ENCODE measurements around the gene RAD51B. TPM values are rescaled to one million over a fixed set of nuclear protein-coding genes. Genes with fewer than 3 reads are reported as not detected.

RAD51B gene
- total RNA-seq, 1 donor from 2014 or later, result 3.2 TPM

DNA sequence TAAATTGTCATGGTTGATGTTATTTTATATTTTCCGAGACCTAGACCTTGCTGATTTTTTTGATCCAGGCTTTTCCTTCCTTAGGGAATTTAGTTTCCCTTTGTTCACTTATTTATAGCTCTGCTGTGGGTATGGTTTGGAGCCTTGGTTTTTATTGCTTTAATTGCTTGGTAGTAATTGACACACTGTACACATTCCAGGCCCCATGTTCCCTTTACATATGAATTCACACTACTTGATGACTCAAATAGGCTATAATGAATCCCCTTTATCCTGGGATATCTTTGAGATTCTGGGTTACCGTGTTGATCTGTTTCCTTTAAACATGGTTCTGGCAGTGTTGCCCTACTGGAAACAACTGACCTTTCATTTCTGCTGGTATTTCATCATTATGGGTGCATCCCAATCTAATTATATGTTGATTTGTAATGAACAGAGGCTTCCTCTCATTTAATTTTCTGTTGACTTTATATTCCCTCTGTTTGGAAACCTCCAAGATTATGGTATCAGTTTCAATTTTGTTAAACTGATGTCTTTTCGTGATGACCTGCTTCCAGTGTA is 424.0 kb downstream of the RAD51B start:
- intact Hi-C loops (cut with micrococcal nuclease), result loop anchor here (10.0 kb wide), 2 partner anchors 99 to 281 kb away; no protein-coding TSS in a partner anchor
- DNase-seq, result no peak
- ATAC-seq, result no peak

DNA sequence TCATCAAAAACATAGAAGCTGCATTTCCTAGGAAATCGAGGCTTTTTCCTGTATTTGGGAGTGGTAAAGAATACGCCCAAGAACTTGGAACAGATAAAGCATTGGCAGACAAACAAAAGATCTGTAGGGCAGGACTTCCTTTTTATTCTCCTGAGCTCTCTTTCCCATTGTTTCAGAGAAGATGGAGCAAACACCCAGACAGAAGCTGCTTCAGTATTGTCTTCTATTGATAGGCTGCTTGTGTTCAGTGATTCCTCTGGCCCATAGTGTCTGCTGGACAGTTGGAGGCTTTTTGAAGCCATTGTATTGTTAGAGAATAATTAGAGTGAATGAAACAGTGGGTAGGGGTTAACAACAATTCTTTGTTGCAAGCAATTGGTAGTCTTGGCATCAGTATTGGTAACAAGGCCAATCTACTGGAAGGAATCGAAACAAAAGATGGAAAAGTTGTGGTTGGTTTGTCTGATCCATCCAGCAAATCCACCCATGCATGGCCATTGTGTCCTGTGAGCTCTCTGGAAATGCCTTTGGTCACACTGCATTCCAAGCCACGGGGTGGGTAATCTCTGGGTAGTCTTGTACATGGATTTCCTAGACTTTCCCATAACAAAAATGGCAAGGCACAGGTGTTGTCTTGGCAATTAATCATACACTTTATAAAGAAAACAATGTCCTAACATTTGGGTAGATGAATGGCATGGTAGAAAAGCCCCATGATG is 424.8 kb downstream of the RAD51B start:
- no peak for DNase-seq
- intact Hi-C loops (cut with micrococcal nuclease), result loop anchor here (10.0 kb wide), 2 partner anchors 100 to 280 kb away; no protein-coding TSS in a partner anchor
- ATAC-seq, result no peak

DNA sequence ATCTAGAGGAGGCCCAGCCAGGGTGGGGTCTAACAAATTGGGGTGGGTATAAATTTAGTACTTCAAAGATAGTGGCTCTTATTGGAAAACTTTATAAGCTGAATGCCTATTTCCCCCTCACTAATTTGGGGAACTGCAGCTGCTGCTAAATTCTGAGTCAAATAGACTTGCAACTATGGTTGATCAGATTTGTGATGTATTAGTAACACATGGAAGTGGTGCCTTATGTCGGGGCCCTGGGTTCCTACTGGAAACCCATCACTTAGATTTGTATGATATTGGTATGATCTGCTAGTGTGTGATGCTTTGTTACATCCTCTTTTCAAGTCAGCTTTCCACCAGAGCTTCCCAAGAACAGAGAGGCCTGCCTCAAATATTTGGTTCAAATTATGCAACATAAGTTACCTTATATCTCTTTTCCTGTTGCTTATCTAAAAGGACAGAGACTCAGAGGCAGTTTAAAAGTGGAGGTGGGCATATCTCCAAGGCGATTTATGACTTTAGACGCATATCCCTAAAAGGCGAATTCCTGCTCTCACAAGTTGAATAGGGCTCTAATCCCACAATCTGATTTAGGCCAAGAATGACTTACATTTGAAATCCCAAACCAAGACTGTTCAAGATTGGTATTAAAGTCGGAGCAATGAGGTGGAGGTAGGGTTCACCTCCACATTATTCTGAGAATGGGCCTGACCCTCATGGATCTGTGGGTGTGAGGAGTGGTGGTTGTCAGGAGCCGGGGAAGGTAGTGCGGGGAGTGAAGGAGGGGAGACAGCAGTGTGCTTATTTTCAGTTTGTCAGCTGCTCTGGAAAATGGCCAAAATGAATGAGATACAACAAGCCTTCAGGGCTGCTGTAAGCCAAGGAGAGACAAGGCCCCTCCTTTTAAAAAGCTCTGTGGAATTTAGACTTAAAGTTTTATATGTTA is 425.8 kb downstream of the RAD51B start:
- intact Hi-C loops (cut with micrococcal nuclease), result loop anchor here (2.0 to 10.0 kb wide), 4 partner anchors 101 to 571 kb away; no protein-coding TSS in a partner anchor
- peak; percentile 82 for ATAC-seq
- DNase-seq, result peak; percentile 30

DNA sequence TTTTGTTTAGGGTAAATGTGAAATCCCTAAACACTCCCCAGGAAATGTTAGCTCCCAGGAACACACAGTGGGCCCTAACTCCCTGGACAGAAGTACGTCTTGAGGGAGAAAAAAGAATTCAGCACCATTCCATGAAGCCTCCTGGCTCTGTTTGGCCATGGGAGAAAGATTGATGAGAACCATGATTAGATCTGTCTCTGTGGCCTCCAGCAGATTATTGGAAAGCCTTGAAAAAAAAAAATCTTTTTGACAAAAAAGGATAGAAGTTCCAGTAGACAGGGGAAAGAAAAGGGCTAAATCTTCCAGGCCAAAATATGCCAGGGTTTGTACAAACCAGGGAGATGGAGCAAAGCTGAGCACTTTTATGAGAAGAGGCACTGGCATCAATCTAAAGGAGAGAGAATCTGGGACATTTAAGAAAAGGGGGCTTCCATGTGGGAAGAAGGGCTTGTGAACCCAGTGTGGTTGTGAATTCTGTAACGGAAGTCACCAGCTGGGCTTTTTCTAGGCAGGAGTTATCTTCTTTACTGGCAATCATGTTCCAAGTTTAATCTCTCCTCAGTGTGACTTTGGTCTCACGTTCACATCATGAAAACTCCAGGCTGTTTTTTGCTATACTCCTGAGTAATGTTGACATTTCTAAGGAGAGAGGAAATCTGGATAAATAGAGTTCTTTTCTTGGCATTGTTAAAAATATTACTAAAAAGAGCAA is 426.7 kb downstream of the RAD51B start:
- DNase-seq, result no peak
- peak; percentile 67 for ATAC-seq
- intact Hi-C loops (cut with micrococcal nuclease), result loop anchor here (2.0 to 10.0 kb wide), 4 partner anchors 101 to 571 kb away; no protein-coding TSS in a partner anchor

DNA sequence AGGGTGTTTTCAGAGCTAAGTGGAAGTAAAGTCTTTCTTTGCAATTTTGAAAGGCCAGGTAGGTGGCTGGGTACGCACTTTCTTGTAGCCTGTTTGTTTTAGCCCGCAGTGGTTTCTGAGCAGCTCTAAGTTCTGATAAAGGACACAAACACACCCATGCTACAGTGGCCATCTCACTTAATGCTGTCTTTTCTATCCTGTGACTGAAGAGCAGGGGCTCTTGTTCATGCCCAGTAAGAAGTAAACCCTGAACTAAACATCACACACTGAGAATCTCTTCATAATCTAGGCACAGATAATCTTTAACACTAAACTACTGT is 427.2 kb downstream of the RAD51B start:
- peak; percentile 4 for ATAC-seq
- intact Hi-C loops (cut with micrococcal nuclease), result loop anchor here (2.0 to 10.0 kb wide), 4 partner anchors 102 to 570 kb away; no protein-coding TSS in a partner anchor
- no peak for DNase-seq

DNA sequence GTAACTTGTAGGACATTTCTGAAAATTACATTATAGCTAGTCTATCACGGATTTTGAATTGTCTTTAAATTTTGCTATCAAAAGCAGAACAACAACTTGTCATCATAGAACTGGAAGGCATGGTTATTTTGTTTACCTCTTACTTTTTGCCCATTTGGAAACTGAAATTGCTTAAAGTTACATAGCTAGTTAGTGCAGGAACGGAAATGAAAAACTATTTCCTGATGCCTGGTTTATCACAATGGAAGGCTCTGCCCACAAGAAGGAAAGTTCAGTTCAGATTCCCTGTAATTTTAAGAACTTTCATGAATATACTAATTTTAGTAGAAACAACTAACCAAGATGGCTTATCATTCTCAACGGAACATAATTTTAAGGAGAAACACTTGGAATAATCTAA is 427.7 kb downstream of the RAD51B start:
- ATAC-seq (no peak), DNase-seq (no peak)
- intact Hi-C loops (cut with micrococcal nuclease), result loop anchor here (2.0 to 10.0 kb wide), 4 partner anchors 102 to 570 kb away; no protein-coding TSS in a partner anchor

DNA sequence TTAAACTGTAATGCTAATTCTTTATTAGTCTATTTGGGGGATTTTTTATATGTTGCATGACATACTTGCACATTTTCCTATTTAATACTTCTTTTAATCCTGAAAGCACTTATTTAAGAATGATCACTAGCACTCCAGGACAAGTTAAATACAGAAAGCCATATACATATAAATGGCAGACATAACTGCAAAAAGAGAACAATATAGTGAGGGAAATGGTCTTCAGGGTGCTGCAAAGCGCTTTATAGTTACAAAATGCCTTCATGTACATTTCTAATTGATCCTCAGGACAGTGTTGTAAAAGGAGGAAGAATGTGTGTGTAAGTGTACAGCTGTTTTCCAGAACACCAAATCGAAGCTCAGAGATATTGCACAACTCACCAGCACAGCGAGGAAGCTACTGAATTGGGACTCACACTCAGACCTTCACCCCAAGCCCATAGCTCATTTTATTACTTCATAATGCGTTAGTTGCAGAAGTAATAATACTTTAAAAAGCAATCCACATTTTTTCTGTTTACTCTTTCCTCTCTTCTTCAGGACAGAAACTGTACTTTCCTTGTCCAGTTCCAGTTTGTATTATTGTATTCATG is 428.2 kb downstream of the RAD51B start:
- DNase-seq (no peak), ATAC-seq (peak; percentile 43)
- intact Hi-C loops (cut with micrococcal nuclease), result loop anchor here (2.0 to 10.0 kb wide), 4 partner anchors 103 to 569 kb away; no protein-coding TSS in a partner anchor

DNA sequence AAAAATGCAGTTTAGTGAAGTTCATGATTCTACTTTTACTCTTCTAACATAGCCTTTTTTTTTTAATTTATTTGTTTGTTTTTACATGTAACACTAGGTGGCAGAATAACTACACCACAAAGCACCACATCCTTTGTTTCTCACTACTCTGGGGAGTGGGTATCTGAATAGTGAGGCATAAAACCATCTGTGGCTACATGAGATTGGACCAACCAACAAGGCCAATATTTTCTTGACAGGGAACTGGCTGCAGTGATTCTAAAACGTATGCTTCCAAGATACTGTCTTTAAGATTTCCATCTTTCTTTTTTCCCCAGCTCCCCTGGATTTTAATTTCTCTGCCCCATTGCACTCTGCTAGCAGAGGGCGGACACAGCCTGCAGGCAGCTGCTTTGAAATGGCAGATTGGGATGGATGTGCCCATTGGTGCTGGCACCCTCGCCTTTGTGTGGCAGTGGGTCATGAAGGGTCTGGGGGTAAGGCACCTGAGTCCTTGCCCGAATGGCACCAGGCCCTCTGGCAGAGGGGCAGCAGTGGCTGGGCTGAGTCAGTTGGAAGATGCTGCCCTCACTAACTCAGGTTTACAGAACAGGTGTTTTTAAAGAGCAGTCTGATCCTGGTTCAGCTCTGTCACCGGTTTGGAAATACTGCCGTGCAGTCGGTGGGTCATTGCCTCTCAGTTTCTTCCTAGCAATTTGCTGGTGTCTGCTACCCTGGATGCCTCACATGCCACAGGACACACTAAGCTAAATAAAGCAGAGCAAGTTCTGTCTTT is 429.1 kb downstream of the RAD51B start:
- peak; percentile 68 for ATAC-seq
- peak; percentile 47 for DNase-seq
- intact Hi-C loops (cut with micrococcal nuclease), result loop anchor here (5.0 to 10.0 kb wide), 3 partner anchors 104 to 306 kb away; no protein-coding TSS in a partner anchor

DNA sequence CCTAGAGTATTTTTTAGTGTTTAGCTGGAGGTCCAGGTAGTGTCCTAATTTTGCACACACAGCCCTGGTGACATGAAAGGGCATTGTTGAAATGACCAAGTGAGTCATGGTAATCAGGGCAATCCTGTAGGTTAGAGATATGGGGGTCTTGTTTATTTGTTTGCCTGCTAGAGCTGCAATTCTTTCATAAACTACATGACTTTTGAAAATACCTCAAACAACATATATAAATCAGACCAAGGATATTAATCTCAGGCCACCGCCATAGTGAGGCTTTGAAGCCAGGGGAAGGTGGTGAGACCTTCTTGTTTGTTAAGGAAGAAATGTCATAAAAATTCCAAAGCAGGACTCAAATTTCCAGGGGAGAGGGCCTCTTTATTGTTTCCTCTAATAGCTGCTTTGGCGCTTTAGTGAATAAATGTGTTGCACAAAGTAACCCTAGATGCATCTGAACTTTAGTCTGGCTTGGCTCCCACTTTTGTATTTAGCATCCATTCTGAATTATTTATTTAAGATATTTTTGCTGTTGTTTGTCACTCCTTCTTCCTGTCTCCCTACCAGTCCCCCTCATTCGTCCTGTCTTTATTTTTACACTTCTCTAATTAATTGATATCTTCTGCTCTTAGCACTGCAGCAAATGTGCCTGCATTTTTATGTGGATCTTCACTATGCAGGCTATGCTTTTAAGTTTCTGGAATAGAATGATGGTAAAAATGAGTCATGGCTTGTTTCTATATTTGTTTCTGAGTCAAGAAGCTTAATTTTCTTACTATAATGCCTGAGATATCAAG is 430.3 kb downstream of the RAD51B start:
- intact Hi-C loops (cut with micrococcal nuclease), result loop anchor here (5.0 to 10.0 kb wide), 3 partner anchors 105 to 308 kb away; no protein-coding TSS in a partner anchor
- ATAC-seq, result no peak
- no peak for DNase-seq

DNA sequence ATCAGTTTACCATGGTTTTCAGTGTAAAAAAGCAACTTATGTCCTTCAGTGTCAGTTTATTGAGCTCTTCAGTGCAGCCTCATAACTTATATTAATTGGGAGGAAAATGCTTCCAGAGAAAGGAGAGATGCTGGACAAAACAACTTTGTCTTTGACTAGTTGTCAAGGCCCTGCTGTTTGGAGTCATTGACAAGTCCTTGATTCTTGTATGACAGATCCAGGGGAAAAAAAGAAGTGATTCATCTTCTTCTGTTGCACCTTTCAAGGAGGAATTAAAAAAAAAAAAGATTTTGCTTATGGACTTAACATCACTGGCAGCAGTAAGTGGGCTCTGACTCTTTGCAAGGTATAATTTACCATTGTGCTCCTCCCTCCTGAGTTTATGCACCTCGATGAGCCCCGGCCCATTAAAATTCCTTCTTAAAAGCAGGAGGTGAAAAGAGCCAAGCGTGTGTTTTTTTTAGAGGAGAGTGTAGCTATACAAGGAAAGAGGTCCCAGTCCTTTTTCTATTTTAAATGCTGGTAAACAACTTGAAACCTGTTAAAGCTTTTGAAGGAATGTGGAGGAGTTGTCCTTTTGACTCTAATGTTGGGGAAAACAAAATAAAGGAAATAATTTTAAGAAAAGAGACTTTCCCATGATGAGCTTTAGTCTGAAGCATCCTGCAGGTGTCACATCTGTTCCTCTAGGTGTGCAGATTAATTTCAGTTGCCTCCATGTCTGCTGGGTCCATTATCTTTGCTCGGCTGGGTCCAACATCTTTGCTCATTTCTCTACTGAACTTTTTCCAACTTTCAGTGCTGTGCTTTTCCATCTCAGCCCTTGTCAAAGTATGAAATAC is 431.6 kb downstream of the RAD51B start:
- intact Hi-C loops (cut with micrococcal nuclease), result no loop called here
- no peak for ATAC-seq

DNA sequence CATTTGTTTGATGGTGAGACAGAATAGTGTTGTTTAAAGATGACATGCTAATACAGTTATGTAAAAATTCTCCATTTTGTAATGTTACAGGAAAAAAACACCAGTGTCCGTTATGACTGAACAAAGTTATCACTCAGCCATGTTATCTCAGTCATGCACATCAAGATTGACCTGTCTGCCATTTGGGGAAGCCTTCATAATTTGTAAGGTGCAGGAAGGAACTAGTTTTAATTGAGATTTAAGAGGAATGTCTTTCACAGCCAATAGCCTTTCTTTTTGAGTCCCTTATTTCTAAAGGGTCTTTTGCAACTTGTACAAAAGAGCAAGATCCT is 432.2 kb downstream of the RAD51B start:
- intact Hi-C loops (cut with micrococcal nuclease), result no loop called here
- ATAC-seq, result no peak
- no peak for DNase-seq

More for the DNA sequence above, 431.6 kb downstream of the RAD51B start:
- DNase-seq, result no peak

DNA sequence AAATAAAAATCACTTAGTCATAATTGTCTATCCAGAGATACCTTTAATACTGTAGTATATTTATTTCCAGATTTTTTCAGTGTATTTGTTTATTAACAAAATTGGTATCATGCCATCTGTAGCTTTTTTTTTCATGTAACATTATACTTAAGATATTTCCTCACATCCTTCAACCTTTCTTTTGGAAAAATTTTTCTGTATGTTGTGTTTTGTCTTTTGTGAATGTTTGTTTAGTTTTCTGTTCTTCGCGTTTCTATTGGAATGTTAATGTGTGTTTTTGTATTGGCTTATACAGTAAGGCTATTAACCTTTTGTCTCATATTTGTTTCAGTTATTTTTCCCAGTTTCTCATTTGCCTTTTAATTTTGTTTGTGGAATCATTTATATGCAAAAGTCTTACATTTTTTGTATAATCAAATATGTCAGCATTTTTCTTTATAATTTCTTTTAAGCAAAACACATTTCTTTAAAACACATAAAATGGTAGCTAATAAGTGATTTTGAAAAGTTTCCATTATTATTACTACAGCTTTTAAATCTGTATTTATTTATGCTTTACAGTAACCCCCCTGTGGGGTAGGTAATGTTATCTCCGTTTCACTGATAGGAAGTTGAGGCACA is 433.7 kb downstream of the RAD51B start:
- ATAC-seq, result no peak
- intact Hi-C loops (cut with micrococcal nuclease), result no loop called here

DNA sequence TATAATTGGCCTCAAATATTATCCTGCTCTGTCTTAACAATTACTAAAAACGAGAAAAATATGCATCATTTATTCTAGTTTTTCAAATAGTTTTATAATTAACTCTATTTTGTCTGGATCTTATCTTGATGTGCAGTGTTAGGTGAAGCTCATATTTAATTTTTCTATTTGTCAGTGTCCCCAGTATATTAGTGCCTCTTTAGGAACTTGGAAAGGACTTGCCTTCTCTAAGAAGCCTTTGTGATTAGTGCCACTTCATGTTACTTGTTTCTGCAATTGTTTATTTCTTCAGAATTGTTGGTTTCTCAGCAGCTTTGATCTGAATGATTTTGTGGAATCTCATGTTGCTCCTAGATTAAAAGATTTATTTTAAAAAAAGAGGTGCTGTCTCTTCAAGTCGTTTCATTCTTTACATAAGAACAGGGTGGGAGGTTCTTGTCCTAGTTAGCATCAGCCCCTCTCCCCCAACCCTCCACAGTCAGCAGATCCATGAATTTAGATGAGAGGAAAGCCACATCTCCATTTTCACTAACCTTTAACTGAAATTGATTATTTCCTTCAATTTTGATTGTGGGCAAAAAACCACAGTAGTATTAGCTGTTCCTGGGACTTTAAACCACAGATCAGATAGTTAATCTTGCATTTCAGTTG is 434.4 kb downstream of the RAD51B start:
- no peak for DNase-seq
- no peak for ATAC-seq
- intact Hi-C loops (cut with micrococcal nuclease), result no loop called here

More for the DNA sequence above, 433.7 kb downstream of the RAD51B start:
- no peak for DNase-seq

DNA sequence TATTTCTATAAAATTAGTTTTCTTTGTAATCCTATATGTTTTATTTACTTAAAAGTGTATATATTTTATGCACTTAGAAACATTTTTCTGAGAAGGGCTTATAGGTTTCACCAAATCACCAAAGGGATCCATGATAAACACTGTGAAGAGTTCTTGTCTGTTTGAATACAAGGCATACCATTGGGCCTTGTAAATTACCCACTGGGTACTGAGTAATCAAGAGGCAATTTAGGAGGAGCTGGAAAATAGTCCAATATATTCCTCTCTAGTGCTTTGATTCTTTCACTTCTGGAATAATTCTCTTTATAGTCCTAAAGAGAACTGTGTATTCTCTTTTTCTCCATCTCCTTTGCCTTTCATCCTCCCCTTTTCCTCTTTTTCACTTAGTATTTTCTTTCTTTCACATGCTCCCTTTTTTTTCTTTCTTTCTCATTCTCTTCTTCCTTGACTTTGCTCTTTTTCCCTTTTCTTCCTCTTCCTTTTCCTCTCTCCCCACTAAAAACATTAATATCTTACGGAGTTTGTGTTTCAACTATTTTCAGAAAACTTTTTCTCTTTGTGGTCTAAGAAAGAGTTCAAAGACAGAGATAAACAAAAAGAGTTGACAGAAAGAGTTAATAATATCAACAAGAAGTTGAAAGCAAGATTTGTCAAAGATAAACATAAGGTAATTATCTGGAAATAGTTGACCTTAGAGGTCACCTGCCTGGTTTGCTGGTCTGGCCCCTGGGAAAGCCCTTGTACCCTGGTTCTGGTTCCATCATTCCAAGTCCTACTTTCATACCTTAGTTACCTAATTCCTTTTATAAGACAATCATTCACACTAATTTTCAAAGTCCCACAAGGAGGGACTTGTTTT is 435.3 kb downstream of the RAD51B start:
- DNase-seq (no peak), ATAC-seq (no peak)
- intact Hi-C loops (cut with micrococcal nuclease), result no loop called here

Measured in left ventricle myocardium superior (tissue), 1 donor.